Activated naive CD4-positive, alpha-beta T cell treated with anti-CD3 and anti-CD28 coated beads, Interleukin-2, amount 10 ng/mL, durations not matched to agents 7 days and 5 days (primary cell): ENCODE results near the gene SMIM38.
A peak's percentile ranks its signal among the peaks of the same experiment; 100 is the strongest.

Experiments
- CTCF ChIA-PET: fragments of 350-600 bp; sonication (Branson Sonifier 250); formaldehyde crosslinking; loops from one replicate; lab custom pipeline; 2021; ENCODE audit warnings: antibody characterized with exemption; lab: Charles Lee
- DNase-seq: peaks from one replicate; pipeline ENCODE4 v3.0.0-alpha.2; 2020
- H3K27ac Mint-ChIP-seq: one replicate; pipeline ENCODE4 v1.8.0; 2021; ENCODE audit warnings: mild to moderate bottlenecking, moderate library complexity, mixed read lengths
- H3K27me3 Mint-ChIP-seq: one replicate; pipeline ENCODE4 v1.8.0; 2021; ENCODE audit warnings: mild to moderate bottlenecking, mixed read lengths
- H3K36me3 Mint-ChIP-seq: one replicate; pipeline ENCODE4 v1.8.0; 2021; ENCODE audit warnings: mixed read lengths
- H3K4me1 Mint-ChIP-seq: one replicate; pipeline ENCODE4 v1.8.0; 2021; ENCODE audit warnings: mixed read lengths
- H3K4me3 Mint-ChIP-seq: one replicate; pipeline ENCODE4 v1.8.0; 2021; ENCODE audit warnings: mild to moderate bottlenecking, moderate library complexity, mixed read lengths
- H3K9me3 Mint-ChIP-seq: one replicate; pipeline ENCODE4 v1.8.0; 2021; ENCODE audit warnings: mixed read lengths

SMIM38 gene

DNA sequence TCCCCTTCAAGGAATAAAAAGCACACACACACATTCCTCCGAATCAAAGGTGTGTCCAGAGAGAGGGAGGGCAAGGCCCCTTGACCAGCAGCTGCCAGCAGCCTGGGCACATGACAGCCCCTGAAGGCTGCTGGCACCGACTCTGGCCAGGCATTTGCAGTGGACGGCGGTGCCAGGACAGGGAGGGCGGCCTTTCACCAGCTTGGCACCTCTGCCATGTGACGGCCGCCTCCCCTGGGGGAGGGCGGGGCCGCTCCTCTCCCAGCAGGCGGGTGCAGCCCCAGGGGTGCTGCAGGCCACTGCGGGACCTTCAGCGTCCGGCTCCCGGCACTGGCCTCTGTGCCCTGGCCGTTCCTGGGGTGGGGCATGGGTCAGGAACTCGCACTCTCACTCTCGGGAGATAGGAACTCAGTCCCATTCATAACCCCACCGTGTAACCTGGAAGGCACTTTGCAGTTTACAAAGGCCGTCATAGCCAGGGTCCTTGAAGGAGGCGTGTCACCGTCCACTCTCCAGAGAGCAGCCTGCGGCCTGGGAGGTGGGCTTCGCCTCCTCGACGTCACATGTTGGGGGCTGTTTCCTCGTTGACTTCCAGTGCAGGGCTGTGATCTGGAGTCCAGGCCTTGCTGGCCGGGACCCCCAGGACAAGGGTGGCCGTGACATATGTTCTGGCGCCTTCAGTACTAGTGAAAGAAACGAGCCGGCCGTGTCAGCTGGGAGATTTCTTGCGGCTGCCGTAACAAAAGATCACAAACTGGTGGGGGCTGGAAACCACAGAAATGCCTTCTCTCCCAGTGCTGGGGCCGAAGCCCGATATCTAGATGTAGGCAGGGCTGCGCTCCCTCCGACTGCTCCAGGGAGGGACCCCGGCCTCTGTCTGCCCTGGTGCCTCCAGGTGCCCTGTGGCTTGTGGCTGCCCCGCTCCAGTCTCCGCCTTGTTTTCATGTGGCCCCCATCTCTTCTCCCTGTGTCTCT is 39.9 kb upstream of the SMIM38 start:
- H3K4me1 Mint-ChIP-seq: peaks cover 10% of the 10 kb centered on the region
- CTCF ChIA-PET: no interaction called here
- H3K9me3 Mint-ChIP-seq: peaks cover 6% of the 10 kb centered on the region
- H3K4me3 Mint-ChIP-seq: no peak overlapping the region
- H3K27me3 Mint-ChIP-seq: no peaks in the 10 kb centered on the region
- H3K27ac Mint-ChIP-seq: no peak overlapping the region
- no peaks in the 10 kb centered on the region for H3K36me3 Mint-ChIP-seq
- DNase-seq: no peak

GRCh38 chr11:69116671-69117070 is 39.1 kb upstream of the SMIM38 start:
- no peak overlapping the region for H3K27ac Mint-ChIP-seq
- no peaks in the 10 kb centered on the region for H3K27me3 Mint-ChIP-seq
- H3K36me3 Mint-ChIP-seq: no peaks in the 10 kb centered on the region
- H3K4me3 Mint-ChIP-seq: no peak overlapping the region
- peaks cover 18% of the 10 kb centered on the region for H3K4me1 Mint-ChIP-seq
- CTCF ChIA-PET: no interaction called here
- no peak for DNase-seq
- peaks cover 6% of the 10 kb centered on the region for H3K9me3 Mint-ChIP-seq

DNA sequence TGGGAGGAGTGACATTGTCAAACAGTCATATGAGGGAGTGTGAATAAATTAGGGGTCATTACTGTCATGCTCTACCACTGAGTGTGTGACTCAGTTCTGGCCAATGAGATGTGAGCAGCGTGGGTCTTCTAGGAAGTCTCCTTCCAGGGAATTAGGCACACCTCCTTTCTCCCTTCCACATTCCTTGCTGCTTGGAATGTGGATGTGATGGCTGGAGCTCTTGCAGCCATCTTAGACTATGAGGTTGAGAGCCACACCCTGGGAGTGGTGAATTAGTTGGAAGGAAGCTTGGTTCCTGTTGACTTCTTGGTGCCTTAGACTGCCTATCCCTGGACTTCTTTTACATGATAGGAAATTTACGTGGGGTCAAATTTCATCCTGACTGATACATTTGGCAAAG is 36.5 kb upstream of the SMIM38 start:
- no peak overlapping the region for H3K27ac Mint-ChIP-seq

DNA sequence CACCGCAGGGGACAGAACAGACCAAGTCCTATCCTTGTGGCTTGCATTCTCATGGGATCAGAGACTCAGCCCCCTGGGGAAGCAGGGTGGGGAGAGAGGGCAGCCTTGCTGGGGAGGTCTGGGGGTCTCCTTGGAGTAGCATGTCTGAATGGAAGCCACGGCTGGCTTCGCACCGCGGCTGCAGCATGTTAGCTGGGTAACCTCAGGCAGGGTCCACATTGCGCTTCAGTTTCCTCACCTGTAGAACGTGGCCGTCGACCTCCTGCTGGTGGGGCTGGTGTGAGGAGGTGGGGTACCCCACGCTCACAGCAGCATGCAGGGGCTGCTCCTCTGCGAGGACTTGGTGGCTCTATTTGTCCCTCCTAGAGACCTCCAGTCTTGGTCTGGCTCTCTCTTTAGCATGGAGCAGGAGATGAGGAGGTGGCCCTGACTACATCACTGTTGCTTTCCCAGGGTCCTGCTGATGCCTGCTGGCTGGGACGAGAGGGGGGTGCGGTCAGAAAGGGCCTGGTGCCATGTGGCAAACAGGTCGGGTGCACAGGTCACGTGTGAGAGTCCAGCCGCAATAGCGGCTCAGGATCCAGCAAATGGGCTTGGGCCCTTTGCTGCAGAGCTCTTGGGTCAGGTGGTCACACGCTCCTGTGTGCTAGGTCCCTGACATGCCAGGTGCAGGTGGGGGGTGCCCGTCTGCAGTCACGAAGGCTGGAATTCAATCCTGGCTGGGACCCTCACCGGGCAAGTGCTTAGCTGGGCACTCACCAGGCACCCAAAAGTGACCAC is 35.4 kb upstream of the SMIM38 start:
- CTCF ChIA-PET: no interaction called here
- no peaks in the 10 kb centered on the region for H3K27me3 Mint-ChIP-seq
- peak overlapping the region; percentile 46 for H3K27ac Mint-ChIP-seq
- peaks cover 6% of the 10 kb centered on the region for H3K9me3 Mint-ChIP-seq
- peaks cover 1% of the 10 kb centered on the region for H3K36me3 Mint-ChIP-seq
- H3K4me3 Mint-ChIP-seq: no peak overlapping the region
- no peak for DNase-seq
- H3K4me1 Mint-ChIP-seq: peaks cover 50% of the 10 kb centered on the region

More for the DNA sequence above, 36.5 kb upstream of the SMIM38 start:
- H3K27me3 Mint-ChIP-seq: no peaks in the 10 kb centered on the region
- peaks cover 6% of the 10 kb centered on the region for H3K9me3 Mint-ChIP-seq
- DNase-seq: no peak
- H3K4me3 Mint-ChIP-seq: no peak overlapping the region
- H3K4me1 Mint-ChIP-seq: peaks cover 43% of the 10 kb centered on the region
- CTCF ChIA-PET: no interaction called here
- no peaks in the 10 kb centered on the region for H3K36me3 Mint-ChIP-seq

- CTCF ChIA-PET: no interaction called here
- Mint-ChIP-seq H3K9me3 (peaks cover 6% of the 10 kb centered on the region), H3K36me3 (peaks cover 1% of the 10 kb centered on the region), H3K27me3 (no peaks in the 10 kb centered on the region), H3K4me1 (peaks cover 50% of the 10 kb centered on the region), H3K4me3 (peak overlapping the region; percentile 43), H3K27ac (peak overlapping the region; percentile 46)
- no peak for DNase-seq
Measured at GRCh38 chr11:69121021-69121420, 34.7 kb upstream of the SMIM38 start.

GRCh38 chr11:69121621-69122325 is 34.0 kb upstream of the SMIM38 start:
- peaks cover 50% of the 10 kb centered on the region for H3K4me1 Mint-ChIP-seq
- CTCF ChIA-PET: no interaction called here
- H3K27ac Mint-ChIP-seq: peak overlapping the region; percentile 81
- H3K27me3 Mint-ChIP-seq: no peaks in the 10 kb centered on the region
- no peak for DNase-seq
- peak overlapping the region; percentile 43 for H3K4me3 Mint-ChIP-seq
- peaks cover 1% of the 10 kb centered on the region for H3K36me3 Mint-ChIP-seq
- peaks cover 6% of the 10 kb centered on the region for H3K9me3 Mint-ChIP-seq

DNA sequence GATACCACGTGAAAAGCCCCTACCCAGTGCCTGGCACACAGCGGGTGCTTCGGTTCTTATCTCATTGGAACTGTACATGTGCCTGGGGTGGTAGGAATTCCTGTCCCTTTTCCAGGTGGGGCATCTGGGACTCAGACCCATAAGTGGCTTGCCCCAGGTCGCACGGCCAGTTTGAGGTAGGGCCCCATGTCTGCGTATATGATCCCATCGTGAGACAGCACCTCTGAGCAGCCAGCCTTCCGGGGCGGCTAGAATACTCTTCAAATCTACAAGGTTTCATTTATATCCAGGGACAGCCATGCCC is 33.5 kb upstream of the SMIM38 start:
- CTCF ChIA-PET: no interaction called here
- H3K27ac Mint-ChIP-seq: peak overlapping the region; percentile 92
- H3K36me3 Mint-ChIP-seq: peaks cover 1% of the 10 kb centered on the region
- H3K4me1 Mint-ChIP-seq: peaks cover 50% of the 10 kb centered on the region
- DNase-seq: no peak
- H3K9me3 Mint-ChIP-seq: peaks cover 6% of the 10 kb centered on the region
- H3K4me3 Mint-ChIP-seq: peak overlapping the region; percentile 44
- H3K27me3 Mint-ChIP-seq: no peaks in the 10 kb centered on the region

DNA sequence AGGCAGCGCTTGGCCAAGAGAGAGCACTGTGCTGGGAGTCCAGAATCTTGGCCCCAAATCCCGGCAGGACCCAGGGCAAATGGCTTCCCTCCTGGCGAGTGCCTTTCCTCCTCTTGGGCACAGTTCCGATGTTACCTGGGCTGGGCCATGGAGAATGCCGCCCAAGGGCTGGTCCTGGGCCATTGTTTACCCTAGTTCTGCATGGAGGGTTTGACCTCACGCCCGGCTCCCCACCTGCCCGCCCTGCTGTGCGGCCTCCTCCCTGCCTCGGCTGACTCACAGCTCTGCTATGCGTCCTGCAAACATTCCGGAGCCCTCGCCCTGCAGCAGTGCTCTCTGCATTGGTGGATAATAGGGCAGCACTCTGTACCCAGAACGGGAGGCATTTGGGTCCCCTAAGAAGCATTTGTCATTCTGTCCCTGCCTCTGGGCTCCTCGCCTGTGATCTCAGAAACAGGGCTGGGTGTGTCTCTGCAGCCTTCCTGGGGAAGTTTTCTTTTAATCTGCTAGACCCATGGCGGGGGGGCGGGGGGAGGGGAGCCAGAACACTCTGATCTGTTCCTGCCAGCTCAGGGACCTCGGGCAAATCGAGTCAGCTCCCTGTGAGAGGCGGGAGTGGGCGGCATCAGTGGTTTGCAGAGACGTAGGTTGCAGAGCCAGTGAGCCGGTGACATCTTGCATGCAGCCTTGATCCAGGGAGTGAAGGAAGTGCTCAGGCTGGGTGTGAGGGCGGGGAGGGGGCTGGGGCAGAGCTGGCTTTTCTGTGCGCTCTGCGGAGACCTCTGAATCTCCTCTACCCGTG is 32.9 kb upstream of the SMIM38 start:
- Mint-ChIP-seq H3K36me3 (peaks cover 1% of the 10 kb centered on the region), H3K4me3 (peak overlapping the region; percentile 68), H3K9me3 (peaks cover 8% of the 10 kb centered on the region), H3K4me1 (peaks cover 50% of the 10 kb centered on the region), H3K27ac (peak overlapping the region; percentile 92), H3K27me3 (no peaks in the 10 kb centered on the region)
- peak; percentile 78 for DNase-seq
- CTCF ChIA-PET: interaction anchor here (0.6 kb wide), 1 partner anchor 43 kb away, joined by 3 read pairs; no protein-coding TSS in a partner anchor

DNA sequence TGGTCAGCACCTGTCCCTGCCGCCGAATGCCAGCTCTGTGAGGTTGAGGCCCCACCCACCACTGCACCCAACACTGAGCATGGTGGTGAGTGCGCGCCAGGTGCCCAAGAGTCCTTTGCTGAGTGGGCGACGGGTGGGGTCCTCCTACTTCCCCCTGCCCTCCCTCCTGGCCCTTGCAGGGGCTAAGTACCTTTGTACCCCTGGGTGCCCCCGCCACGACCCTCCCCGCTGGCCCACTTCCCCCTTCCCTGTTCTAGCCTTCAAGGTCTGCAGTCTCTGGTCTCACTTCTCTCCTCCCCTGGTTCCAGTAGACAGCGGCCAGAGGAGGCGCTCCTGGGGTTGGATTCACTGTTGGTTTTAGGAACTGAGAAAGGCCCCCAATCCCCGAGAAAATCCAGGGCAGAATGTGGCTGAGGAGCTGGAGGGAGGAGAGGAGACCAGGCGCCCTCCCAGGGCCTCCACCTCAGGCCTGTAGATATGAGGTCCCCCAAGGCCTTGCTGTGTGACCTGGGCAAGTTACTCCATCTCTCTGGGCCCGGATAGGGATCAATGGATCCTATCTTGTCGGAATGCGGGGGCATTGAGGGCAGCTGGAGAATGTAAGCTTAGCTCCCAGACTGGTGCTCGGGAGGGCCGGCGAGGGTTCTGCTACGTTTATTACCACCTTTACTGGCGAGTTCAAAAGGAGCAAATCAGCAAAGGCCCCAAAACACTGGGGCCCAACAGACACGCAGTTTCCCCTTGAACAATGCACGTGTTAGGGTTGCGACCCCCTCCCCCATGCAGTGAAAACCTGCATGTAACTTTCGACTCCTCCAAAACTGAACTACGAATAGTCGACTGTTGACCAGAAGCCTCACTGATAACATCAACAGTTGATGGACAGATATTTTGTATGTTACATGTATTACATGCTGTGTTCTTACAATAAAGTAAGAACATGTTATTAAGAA is 31.9 kb upstream of the SMIM38 start:
- Mint-ChIP-seq H3K4me1 (peaks cover 50% of the 10 kb centered on the region), H3K36me3 (peaks cover 1% of the 10 kb centered on the region), H3K27me3 (no peaks in the 10 kb centered on the region), H3K9me3 (peaks cover 14% of the 10 kb centered on the region), H3K4me3 (peak overlapping the region; percentile 68), H3K27ac (peak overlapping the region; percentile 92)
- CTCF ChIA-PET: interaction anchor here (0.6 kb wide), 1 partner anchor 42 kb away, joined by 3 read pairs; no protein-coding TSS in a partner anchor
- DNase-seq: no peak

GRCh38 chr11:69125861-69126260 is 29.9 kb upstream of the SMIM38 start:
- H3K27ac Mint-ChIP-seq: no peak overlapping the region
- peak; percentile 3 for DNase-seq
- H3K4me3 Mint-ChIP-seq: no peak overlapping the region
- H3K4me1 Mint-ChIP-seq: peaks cover 47% of the 10 kb centered on the region
- CTCF ChIA-PET: no interaction called here
- H3K27me3 Mint-ChIP-seq: no peaks in the 10 kb centered on the region
- H3K36me3 Mint-ChIP-seq: peaks cover 1% of the 10 kb centered on the region
- H3K9me3 Mint-ChIP-seq: peaks cover 11% of the 10 kb centered on the region

- CTCF ChIA-PET: no interaction called here
- Mint-ChIP-seq H3K4me1 (peaks cover 47% of the 10 kb centered on the region), H3K9me3 (peaks cover 11% of the 10 kb centered on the region), H3K4me3 (no peak overlapping the region), H3K27me3 (no peaks in the 10 kb centered on the region), H3K36me3 (peaks cover 1% of the 10 kb centered on the region), H3K27ac (no peak overlapping the region)
- DNase-seq: no peak
Measured at GRCh38 chr11:69126286-69126685, 29.4 kb upstream of the SMIM38 start.

- H3K27ac Mint-ChIP-seq: no peak overlapping the region
- peaks cover 11% of the 10 kb centered on the region for H3K9me3 Mint-ChIP-seq
- peaks cover 1% of the 10 kb centered on the region for H3K36me3 Mint-ChIP-seq
- H3K4me3 Mint-ChIP-seq: no peak overlapping the region
- CTCF ChIA-PET: no interaction called here
- peaks cover 38% of the 10 kb centered on the region for H3K4me1 Mint-ChIP-seq
- H3K27me3 Mint-ChIP-seq: no peaks in the 10 kb centered on the region
- DNase-seq: no peak
Measured at GRCh38 chr11:69127081-69127850, 28.5 kb upstream of the SMIM38 start.
